RWPE2 (cell line): ENCODE data around the gene CHD3.
A peak's percentile ranks its signal among the peaks of the same experiment; 100 is the strongest.

ENCODE experiments used
- ATAC-seq: fragments of 200-7000 bp; cut with Tn5 transposase; 3 replicates; pipeline ENCODE4 v1.9.1; 2021; ENCODE audit warnings: low read depth
- DNase-seq: peaks from one replicate; pipeline ENCODE4 v3.0.0-alpha.2; 2020; ENCODE audit warnings: low spot score
- H3K27ac ChIP-seq: fragments of 450-650 bp; 2 replicates; pipeline ENCODE4 v1.5.1; 2017; ENCODE audit warnings: mild to moderate bottlenecking; ENCODE audit not compliant: poor library complexity, severe bottlenecking
- H3K27me3 ChIP-seq: fragments of 250-450 bp; sonication (Bioruptor Pico); 2 replicates; pipeline ENCODE4 v1.5.1; 2021; ENCODE audit warnings: mild to moderate bottlenecking, moderate library complexity; ENCODE audit not compliant: insufficient read depth, poor library complexity, severe bottlenecking
- H3K36me3 ChIP-seq: fragments of 250-450 bp; sonication (Bioruptor Pico); 2 replicates; pipeline ENCODE4 v1.5.1; 2020; ENCODE audit warnings: low read depth, mild to moderate bottlenecking, moderate library complexity
- H3K4me1 ChIP-seq: fragments of 250-450 bp; sonication (Bioruptor Pico); 2 replicates; pipeline ENCODE4 v1.5.1; 2021; ENCODE audit warnings: mild to moderate bottlenecking, moderate library complexity; ENCODE audit not compliant: insufficient read depth, poor library complexity, severe bottlenecking
- H3K4me3 ChIP-seq: fragments of 250-450 bp; sonication (Bioruptor Pico); 2 replicates; pipeline ENCODE4 v1.5.1; 2021; ENCODE audit warnings: mild to moderate bottlenecking, moderate library complexity; ENCODE audit not compliant: severe bottlenecking
- H3K9me3 ChIP-seq: fragments of 250-450 bp; sonication (Bioruptor Pico); 2 replicates; pipeline ENCODE4 v1.5.1; 2021; ENCODE audit warnings: mild to moderate bottlenecking, moderate library complexity; ENCODE audit not compliant: severe bottlenecking
- TF ChIP-seq, protein P1 (sequence below): fragments of 450-650 bp; IDR thresholded peaks from one replicate; pipeline ENCODE4 v1.5.1; 2017; ENCODE audit warnings: mild to moderate bottlenecking, moderate library complexity; ENCODE audit not compliant: poor library complexity, severe bottlenecking

The CHD3 gene

DNA sequence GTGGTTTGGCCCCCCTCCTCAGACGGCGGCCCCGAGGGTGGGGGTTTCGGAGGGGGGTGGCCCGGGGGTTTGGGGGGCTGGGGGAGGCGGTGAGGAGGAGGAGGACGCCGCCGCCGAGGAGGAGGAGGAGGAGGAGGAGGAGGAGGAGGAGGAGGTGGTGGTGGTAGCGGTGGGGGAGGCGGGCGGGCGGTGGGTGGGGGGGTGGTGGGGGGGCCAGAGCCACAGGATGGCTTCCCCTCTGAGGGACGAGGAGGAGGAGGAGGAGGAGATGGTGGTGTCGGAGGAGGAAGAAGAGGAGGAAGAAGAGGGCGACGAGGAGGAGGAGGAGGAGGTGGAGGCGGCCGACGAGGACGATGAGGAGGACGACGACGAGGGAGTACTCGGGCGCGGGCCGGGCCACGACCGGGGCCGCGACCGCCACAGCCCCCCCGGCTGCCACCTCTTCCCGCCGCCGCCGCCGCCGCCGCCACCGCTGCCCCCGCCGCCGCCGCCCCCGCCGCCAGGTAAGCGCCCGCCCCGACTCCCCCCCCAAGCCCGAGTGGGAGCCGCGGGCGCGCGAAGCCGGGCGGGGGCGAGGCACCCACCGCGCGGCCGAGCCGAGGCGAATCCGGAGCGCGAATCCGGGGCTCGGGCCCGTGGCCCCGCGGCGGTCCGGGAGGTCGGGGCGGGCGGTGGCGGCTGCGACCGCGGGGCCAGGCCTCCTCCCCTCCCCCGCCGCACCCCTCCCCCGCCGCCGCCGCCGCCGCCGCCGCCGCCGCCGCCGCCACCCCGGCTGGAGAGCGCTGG lies 3.8 kb upstream of the CHD3 start:
- peaks cover 29% of the 10 kb centered on the region for H3K36me3 ChIP-seq
- peak overlapping the region; percentile 94 for H3K27ac ChIP-seq
- peaks cover 27% of the 10 kb centered on the region for H3K4me1 ChIP-seq
- TF ChIP-seq, protein P1, sequence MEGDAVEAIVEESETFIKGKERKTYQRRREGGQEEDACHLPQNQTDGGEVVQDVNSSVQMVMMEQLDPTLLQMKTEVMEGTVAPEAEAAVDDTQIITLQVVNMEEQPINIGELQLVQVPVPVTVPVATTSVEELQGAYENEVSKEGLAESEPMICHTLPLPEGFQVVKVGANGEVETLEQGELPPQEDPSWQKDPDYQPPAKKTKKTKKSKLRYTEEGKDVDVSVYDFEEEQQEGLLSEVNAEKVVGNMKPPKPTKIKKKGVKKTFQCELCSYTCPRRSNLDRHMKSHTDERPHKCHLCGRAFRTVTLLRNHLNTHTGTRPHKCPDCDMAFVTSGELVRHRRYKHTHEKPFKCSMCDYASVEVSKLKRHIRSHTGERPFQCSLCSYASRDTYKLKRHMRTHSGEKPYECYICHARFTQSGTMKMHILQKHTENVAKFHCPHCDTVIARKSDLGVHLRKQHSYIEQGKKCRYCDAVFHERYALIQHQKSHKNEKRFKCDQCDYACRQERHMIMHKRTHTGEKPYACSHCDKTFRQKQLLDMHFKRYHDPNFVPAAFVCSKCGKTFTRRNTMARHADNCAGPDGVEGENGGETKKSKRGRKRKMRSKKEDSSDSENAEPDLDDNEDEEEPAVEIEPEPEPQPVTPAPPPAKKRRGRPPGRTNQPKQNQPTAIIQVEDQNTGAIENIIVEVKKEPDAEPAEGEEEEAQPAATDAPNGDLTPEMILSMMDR: no peak
- no peaks in the 10 kb centered on the region for H3K9me3 ChIP-seq
- ATAC-seq (no peak), DNase-seq (no peak)
- no peaks in the 10 kb centered on the region for H3K27me3 ChIP-seq
- H3K4me3 ChIP-seq: peak overlapping the region; percentile 47

DNA sequence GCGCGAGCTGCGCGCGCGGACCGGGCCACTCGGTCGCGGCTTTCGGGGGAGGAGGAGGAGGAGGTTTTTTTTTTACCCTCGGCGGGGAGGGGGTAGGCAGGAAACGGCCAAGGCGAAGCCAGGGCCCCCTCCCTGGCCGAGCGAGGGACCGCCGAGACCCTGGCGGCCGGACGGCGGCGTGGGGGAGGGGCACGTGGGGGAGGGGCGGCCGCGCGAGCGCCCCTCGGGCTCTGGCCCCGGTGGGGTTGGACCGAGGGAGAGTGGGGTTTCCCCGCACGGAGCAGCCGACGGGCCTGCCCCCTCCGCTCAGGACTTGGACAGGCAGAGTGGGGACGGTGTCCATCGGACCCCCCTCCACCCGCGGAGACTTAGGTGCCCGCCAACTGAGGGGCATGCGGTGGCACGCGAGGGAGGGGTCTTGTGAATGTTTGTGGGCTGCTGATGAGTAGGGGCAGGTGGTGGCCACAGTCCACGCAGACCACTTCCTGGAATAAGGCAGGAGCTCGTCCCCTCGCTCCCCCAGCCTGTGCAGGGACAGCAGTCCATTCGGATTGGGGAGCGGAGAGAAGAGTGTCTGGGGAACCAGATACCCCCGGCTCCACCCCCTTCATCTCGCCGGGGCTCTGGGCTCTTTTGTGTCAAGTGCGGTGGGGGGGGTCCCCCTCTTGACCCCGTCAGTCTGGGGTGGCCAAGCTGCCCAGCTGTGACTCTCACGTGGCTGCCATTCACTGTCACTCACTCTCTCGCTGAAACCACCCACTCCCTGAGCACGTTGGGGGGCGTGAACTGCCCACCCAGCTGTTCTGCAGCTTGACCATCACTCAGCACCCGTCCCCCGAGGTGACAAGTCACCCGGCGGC lies 3.0 kb upstream of the CHD3 start:
- H3K27me3 ChIP-seq: no peaks in the 10 kb centered on the region
- H3K4me3 ChIP-seq: peak overlapping the region; percentile 47
- TF ChIP-seq, protein P1: no peak
- no peak for DNase-seq
- H3K36me3 ChIP-seq: peaks cover 29% of the 10 kb centered on the region
- no peaks in the 10 kb centered on the region for H3K9me3 ChIP-seq
- peaks cover 27% of the 10 kb centered on the region for H3K4me1 ChIP-seq
- no peak for ATAC-seq
- peak overlapping the region; percentile 94 for H3K27ac ChIP-seq

DNA sequence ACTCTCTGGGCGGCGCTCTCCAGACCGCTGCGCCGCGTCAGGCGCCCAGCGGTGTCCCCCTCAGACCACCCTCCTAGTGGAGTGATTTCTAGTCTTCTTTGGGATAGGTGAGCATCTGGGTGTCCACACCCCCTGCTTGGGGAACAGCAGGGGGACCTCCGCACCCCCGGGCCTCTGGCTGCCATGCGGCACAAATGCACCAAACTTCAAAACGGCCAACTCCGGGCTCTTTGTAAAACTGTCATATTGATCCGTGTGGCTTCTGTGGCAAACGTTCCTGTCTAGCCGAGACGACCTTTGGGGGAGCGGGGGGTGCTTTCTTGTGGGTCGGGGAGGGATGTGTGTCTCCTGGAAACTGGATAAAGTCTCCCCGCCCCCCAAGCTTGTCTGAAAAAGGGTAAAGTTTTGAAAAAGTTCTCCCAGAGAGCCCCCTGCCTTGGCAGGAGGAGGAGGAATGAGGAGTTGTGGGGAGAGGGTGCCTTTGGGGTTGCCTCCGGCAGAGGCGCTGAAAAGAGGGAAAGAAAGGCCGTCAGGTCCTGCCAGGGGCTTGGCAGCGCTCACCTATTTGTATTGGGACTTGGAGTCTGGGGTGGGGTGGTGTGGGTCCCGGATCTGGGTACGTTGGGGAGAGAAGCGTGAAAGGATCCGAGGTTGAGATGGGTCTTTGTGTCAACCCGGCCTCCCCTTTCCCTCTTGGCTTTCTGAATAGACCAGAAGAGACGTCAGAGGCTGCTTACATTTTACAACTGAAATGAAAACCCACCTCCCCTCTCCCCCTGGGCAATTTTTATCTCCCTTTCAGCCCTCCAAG lies 2.2 kb upstream of the CHD3 start:
- DNase-seq: no peak
- Histone ChIP-seq H3K4me1 (peaks cover 27% of the 10 kb centered on the region), H3K9me3 (no peaks in the 10 kb centered on the region), H3K27ac (peak overlapping the region; percentile 94), H3K27me3 (no peaks in the 10 kb centered on the region), H3K36me3 (peaks cover 29% of the 10 kb centered on the region), H3K4me3 (peak overlapping the region; percentile 47)
- ATAC-seq: peak; percentile 3; the same call in 1 of the 3 replicates
- TF ChIP-seq, protein P1: no peak

DNA sequence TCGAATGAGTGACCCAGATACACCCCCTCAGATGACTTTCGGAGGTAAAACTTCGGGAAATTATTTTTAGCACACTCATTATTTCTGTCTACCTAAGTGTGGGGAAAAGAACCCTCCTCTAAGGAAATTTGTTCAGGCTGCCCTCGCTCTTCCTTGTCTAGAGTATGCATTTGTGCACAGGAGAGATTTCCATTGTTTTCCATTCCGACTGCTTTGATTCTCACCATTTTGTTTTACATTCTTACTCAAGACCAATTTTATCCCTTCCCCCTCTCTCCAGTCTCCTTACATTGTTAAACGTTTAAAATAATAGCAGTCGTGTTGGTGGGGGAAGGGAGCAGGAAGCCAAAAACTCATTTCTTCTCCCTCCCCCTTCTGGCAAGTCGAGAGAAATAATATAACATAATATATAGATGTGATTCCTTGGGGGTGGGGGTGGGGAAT lies 1.5 kb upstream of the CHD3 start:
- no peaks in the 10 kb centered on the region for H3K9me3 ChIP-seq
- H3K27me3 ChIP-seq: no peaks in the 10 kb centered on the region
- no peak for DNase-seq
- H3K27ac ChIP-seq: peak overlapping the region; percentile 94
- ATAC-seq: peak; percentile 6; the same call in 2 of the 3 replicates
- peak overlapping the region; percentile 47 for H3K4me3 ChIP-seq
- TF ChIP-seq, protein P1: no peak
- H3K36me3 ChIP-seq: peaks cover 23% of the 10 kb centered on the region
- H3K4me1 ChIP-seq: peaks cover 27% of the 10 kb centered on the region
